Progenitor cell of endocrine pancreas (in vitro differentiated cells): ENCODE results near the gene THAP7. TPM values are rescaled to one million over a fixed set of nuclear protein-coding genes. Genes with fewer than 3 reads are reported as not detected.

Experiments
- DNase-seq: peaks from one replicate; pipeline ENCODE4 v3.0.0; 2021; ENCODE audit warnings: low spot score; ENCODE audit not compliant: unreplicated experiment
- H3K27ac Mint-ChIP-seq: 2 replicates; pipeline ENCODE4 v1.8.0; 2021; ENCODE audit warnings: mild to moderate bottlenecking, moderate library complexity, mixed read lengths
- H3K27me3 Mint-ChIP-seq: 2 replicates; pipeline ENCODE4 v1.8.0; 2021; ENCODE audit warnings: mixed read lengths
- H3K36me3 Mint-ChIP-seq: 2 replicates; pipeline ENCODE4 v1.8.0; 2022; ENCODE audit warnings: mixed read lengths; ENCODE audit not compliant: insufficient read depth
- H3K4me1 Mint-ChIP-seq: 2 replicates; pipeline ENCODE4 v1.8.0; 2021; ENCODE audit warnings: low read depth, mixed read lengths
- H3K4me3 Mint-ChIP-seq: 2 replicates; pipeline ENCODE4 v1.8.0; 2021; ENCODE audit warnings: low read depth, mild to moderate bottlenecking, moderate library complexity, mixed read lengths
- H3K9me3 Mint-ChIP-seq: 2 replicates; pipeline ENCODE4 v1.8.0; 2021; ENCODE audit warnings: low read depth, mixed read lengths
- total RNA-seq: library from RNA; stranded (reverse); gene quantifications from 2 replicates; pipeline ENCODE4 v1.2.1, GENCODE V29; 2021
- TF ChIP-seq, protein P1 (sequence below): fragments of 200-600 bp; sonication (generic); IDR thresholded peaks from one replicate; pipeline ENCODE4 v1.5.0; 2021; ENCODE audit warnings: antibody characterized with exemption, mild to moderate bottlenecking; ENCODE audit not compliant: unreplicated experiment

The THAP7 gene
- total RNA-seq, 1 donor from 2014 or later: 17.6 TPM

- peaks cover 21% of the 10 kb centered on the region for H3K4me1 Mint-ChIP-seq
- peak within 1 kb of the TSS; percentile 39 for H3K27ac Mint-ChIP-seq
- TF ChIP-seq, protein P1, sequence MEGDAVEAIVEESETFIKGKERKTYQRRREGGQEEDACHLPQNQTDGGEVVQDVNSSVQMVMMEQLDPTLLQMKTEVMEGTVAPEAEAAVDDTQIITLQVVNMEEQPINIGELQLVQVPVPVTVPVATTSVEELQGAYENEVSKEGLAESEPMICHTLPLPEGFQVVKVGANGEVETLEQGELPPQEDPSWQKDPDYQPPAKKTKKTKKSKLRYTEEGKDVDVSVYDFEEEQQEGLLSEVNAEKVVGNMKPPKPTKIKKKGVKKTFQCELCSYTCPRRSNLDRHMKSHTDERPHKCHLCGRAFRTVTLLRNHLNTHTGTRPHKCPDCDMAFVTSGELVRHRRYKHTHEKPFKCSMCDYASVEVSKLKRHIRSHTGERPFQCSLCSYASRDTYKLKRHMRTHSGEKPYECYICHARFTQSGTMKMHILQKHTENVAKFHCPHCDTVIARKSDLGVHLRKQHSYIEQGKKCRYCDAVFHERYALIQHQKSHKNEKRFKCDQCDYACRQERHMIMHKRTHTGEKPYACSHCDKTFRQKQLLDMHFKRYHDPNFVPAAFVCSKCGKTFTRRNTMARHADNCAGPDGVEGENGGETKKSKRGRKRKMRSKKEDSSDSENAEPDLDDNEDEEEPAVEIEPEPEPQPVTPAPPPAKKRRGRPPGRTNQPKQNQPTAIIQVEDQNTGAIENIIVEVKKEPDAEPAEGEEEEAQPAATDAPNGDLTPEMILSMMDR: peak; percentile 54
- H3K27me3 Mint-ChIP-seq: peaks cover 3% of the 10 kb centered on the region
- H3K9me3 Mint-ChIP-seq: peaks cover 3% of the 10 kb centered on the region
- H3K36me3 Mint-ChIP-seq: peaks cover 2% of the 10 kb centered on the region
- H3K4me3 Mint-ChIP-seq: peak within 1 kb of the TSS; percentile 96
- DNase-seq: peak; percentile 58
Observed at GRCh38 chr22:20981787-20982562, 19.9 kb downstream of the THAP7 start, which contains the start of gene LZTR1. Gene LZTR1, plus strand, starts transcription at chr22:20982297. Its CDS starts 75 bp downstream, at chr22:20982372.

DNA sequence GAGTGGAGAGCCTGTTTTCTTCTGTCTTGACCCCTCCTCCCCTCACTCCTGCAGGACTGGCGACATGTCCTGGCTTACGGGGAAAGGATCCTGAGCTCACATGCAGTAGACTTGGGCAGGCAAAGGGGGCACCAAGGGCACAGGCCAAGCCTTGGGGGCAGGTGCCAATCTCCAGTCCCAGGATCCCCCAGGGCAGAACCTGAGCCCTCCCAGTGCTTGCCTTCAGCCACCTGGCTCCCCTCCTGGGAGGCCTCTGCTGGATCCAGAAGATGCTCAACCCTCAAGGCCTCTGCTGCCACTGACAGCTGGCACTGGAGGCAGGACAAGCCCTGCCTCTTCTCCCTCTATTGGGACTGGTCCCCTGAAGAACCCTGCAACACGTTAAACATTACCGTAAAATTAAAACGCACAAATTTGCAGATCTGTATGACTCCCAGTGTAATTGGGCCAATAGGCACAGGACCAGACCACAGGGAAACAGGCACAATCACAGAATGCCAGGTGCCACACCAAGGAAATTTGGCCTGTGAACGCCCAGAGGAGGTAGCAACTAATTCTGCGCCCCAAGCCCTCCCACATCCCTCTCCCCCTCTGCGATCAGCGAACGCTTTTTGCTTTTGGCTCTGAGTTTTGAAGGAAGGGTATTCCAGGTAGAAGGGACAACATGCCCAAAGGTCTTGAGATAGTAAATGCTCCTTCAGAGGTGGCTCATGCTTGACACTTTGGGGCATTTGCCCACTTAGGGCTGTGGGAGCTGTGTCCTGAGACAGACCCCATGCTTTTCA lies 20.8 kb downstream of the THAP7 start:
- H3K9me3 Mint-ChIP-seq: peaks cover 3% of the 10 kb centered on the region
- H3K27me3 Mint-ChIP-seq: peaks cover 5% of the 10 kb centered on the region
- TF ChIP-seq, protein P1: no peak
- no peak for DNase-seq
- peak overlapping the region; percentile 39 for H3K27ac Mint-ChIP-seq
- peak overlapping the region; percentile 96 for H3K4me3 Mint-ChIP-seq
- no peaks in the 10 kb centered on the region for H3K36me3 Mint-ChIP-seq
- H3K4me1 Mint-ChIP-seq: peaks cover 21% of the 10 kb centered on the region

DNA sequence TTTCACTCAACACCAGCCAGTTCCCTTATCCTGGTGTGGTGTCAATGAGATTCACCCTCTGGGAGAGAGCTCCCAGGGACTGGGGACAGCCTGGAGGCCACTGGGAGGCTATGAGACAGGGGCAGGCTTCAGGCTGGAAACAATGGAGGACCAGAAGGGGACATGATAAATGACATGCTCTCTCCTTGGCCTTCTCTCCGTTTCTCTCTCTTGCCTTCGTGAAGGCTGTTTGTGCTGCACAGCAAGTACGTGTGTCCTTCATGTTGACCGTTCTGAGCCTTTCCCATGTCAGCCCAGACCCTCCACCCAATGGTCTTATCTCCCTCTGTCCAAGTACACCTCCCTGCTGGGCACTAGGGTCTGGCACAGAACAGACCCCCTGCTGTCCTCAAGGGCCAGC lies 21.4 kb downstream of the THAP7 start:
- no peak overlapping the region for H3K27ac Mint-ChIP-seq
- TF ChIP-seq, protein P1: no peak
- peak overlapping the region; percentile 96 for H3K4me3 Mint-ChIP-seq
- H3K9me3 Mint-ChIP-seq: peaks cover 3% of the 10 kb centered on the region
- H3K27me3 Mint-ChIP-seq: peaks cover 7% of the 10 kb centered on the region
- DNase-seq: no peak
- no peaks in the 10 kb centered on the region for H3K36me3 Mint-ChIP-seq
- peaks cover 21% of the 10 kb centered on the region for H3K4me1 Mint-ChIP-seq

- no peak for DNase-seq
- Mint-ChIP-seq H3K4me1 (peaks cover 21% of the 10 kb centered on the region), H3K27me3 (peaks cover 7% of the 10 kb centered on the region), H3K36me3 (no peaks in the 10 kb centered on the region), H3K4me3 (peak overlapping the region; percentile 75), H3K27ac (peak overlapping the region; percentile 25), H3K9me3 (peaks cover 3% of the 10 kb centered on the region)
- TF ChIP-seq, protein P1: no peak
Observed at GRCh38 chr22:20979940-20980453, 21.9 kb downstream of the THAP7 start.

DNA sequence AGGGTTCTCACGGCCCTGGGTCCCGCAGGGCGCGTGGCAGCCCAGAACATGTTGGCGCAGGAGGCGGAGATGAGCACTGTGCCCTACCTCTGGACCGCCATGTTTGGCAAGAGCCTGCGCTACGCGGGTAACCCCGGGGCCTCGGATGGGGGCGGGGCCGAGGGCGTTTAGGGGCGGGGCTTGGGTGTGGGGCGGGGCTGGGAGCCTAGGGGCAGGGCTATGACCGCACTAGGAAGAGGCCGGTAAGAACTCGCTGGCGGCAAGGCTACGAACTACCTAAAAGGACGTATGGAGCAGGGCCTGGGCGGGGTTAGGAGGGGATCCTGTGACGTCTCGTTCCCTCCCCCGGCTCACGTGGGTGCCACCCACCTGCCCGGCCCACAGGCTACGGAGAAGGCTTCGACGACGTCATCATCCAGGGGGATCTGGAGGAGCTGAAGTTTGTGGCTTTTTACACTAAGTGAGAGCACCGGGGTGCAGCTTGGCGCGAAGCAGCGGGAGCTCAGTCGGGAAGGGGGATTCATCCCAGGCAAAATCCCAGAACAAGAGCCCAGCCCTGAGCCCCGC lies 22.6 kb downstream of the THAP7 start:
- Mint-ChIP-seq H3K36me3 (no peaks in the 10 kb centered on the region), H3K4me3 (peak overlapping the region; percentile 75), H3K4me1 (peaks cover 21% of the 10 kb centered on the region), H3K9me3 (peaks cover 3% of the 10 kb centered on the region), H3K27ac (peak overlapping the region; percentile 71), H3K27me3 (peaks cover 7% of the 10 kb centered on the region)
- DNase-seq: peak; percentile 70
- TF ChIP-seq, protein P1: no peak
